Right atrium auricular region (tissue), 2 donors: ENCODE results near the gene RPUSD1. TPM values are rescaled to one million over a fixed set of nuclear protein-coding genes. Genes with fewer than 3 reads are reported as not detected.

Experiments
- DNase-seq: peaks from one replicate; pipeline ENCODE4 v3.0.0-alpha.2; 2019; ENCODE audit warnings: low spot score
- H3K27ac ChIP-seq, 2 donors: fragments of 200-600 bp; sonication (generic); 1 replicate in 1 of 2; 2 replicates in 1 of 2; pipeline ENCODE4 v1.5.1; 2016 to 2019
- H3K27me3 ChIP-seq, 2 donors: fragments of 200-600 bp; sonication (generic); one replicate each; pipeline versions ENCODE4 v1.5.1 to v1.6.0; 2017 to 2019
- H3K36me3 ChIP-seq: fragments of 200-600 bp; sonication (generic); one replicate; pipeline ENCODE4 v1.5.1; 2016
- H3K4me1 ChIP-seq, 2 donors: fragments of 200-600 bp; sonication (generic); one replicate each; pipeline versions ENCODE4 v1.5.1 to v1.6.0; 2017 to 2019
- H3K4me3 ChIP-seq, 2 donors: fragments of 200-600 bp; sonication (generic); 1 replicate in 1 of 2; 2 replicates in 1 of 2; pipeline ENCODE4 v1.5.1; 2017 to 2019; ENCODE audit warnings: mild to moderate bottlenecking in 1 of 2, moderate library complexity in 1 of 2
- H3K9me3 ChIP-seq, 2 donors: fragments of 200-600 bp; sonication (generic); one replicate each; pipeline ENCODE4 v1.5.1; 2019
- total RNA-seq, 2 donors: library from RNA; depleted of rRNA; stranded (reverse); fragments of >200 nt; gene quantifications; one replicate each; pipeline ENCODE4 v1.1.0, GENCODE V29; 2016
- TF ChIP-seq, protein P1 (sequence below), 2 donors: fragments of 200-600 bp; sonication (generic); IDR thresholded peaks; one replicate each; pipeline ENCODE4 v1.5.1; 2019; ENCODE audit warnings: antibody characterized with exemption in 2 of 2

Gene RPUSD1
- total RNA-seq, 2 donors from 2014 or later, result 11.4 to 13.2 TPM

DNA sequence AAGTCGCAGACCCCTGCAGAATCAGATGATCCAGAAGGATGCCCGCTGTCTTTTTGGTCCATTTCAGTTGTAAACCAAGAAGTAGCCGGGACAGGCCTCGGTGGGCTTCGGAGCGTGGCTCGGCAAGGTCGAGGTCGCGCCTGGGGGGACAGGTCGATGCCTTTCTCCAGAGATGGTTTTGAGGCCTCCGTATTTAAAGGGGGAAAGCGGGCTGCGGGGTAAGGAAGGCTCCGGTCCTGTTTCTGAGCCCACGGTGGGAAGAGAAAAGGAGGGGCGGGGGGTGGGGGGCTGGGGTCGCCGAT is 19.9 kb upstream of the RPUSD1 start:
- Histone ChIP-seq H3K9me3 (no peaks in the 10 kb centered on the region), H3K27ac (peak overlapping the region; percentile 90 to 92), H3K4me1 (peaks cover 0 to 24% of the 10 kb centered on the region in 2 donors), H3K4me3 (peak overlapping the region; percentile 77 to 92), H3K27me3 (no peaks in the 10 kb centered on the region), H3K36me3 (no peaks in the 10 kb centered on the region)
- TF ChIP-seq, protein P1, sequence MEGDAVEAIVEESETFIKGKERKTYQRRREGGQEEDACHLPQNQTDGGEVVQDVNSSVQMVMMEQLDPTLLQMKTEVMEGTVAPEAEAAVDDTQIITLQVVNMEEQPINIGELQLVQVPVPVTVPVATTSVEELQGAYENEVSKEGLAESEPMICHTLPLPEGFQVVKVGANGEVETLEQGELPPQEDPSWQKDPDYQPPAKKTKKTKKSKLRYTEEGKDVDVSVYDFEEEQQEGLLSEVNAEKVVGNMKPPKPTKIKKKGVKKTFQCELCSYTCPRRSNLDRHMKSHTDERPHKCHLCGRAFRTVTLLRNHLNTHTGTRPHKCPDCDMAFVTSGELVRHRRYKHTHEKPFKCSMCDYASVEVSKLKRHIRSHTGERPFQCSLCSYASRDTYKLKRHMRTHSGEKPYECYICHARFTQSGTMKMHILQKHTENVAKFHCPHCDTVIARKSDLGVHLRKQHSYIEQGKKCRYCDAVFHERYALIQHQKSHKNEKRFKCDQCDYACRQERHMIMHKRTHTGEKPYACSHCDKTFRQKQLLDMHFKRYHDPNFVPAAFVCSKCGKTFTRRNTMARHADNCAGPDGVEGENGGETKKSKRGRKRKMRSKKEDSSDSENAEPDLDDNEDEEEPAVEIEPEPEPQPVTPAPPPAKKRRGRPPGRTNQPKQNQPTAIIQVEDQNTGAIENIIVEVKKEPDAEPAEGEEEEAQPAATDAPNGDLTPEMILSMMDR (IDR thresholded peaks at IDR 0.05), result no peak
- DNase-seq, result no peak

DNA sequence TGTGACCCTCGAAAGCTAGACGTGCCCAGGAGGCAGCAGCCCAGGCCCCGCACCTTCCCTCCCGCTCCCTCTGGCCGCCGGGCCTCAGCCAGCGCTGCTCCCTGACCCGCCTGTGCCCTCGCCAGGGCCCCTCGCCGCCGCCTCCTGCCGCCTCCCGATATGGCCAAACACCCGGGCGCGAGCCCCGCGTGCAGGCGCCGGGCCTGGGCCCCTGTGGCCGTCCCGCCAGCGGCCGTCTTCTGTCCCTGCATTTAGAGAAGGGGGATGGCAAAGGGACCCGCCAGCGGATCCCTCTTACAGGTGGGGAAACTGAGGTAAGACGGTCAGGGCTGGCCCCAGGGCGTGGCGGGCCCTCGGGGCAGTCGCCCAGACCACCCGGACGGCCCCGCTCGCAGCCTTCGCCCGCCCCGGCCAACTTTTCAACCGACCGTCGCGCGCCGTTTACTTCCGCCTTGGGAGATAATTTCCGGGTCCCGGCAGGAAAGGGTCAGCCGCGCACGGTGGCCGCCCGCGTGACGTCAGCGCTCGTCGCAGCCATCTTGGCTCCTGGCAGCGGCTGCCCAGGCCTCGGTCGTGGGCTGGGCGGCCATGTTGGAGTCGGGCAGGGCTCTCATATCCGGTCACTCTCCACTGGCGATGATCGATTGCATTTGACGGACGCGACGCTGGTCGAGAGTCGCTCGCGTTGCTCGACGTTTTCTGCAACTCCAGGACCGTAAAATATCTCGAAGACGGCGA is 19.3 kb upstream of the RPUSD1 start:
- H3K9me3 ChIP-seq, result no peaks in the 10 kb centered on the region
- H3K36me3 ChIP-seq, result no peaks in the 10 kb centered on the region
- peak; percentile 95 for DNase-seq
- H3K27ac ChIP-seq, result peak overlapping the region; percentile 90 to 92
- H3K4me1 ChIP-seq, result peaks cover 0 to 24% of the 10 kb centered on the region in 2 donors
- TF ChIP-seq, protein P1 (IDR thresholded peaks at IDR 0.05), result no peak
- H3K27me3 ChIP-seq, result no peaks in the 10 kb centered on the region
- H3K4me3 ChIP-seq, result peak overlapping the region; percentile 77 to 92

DNA sequence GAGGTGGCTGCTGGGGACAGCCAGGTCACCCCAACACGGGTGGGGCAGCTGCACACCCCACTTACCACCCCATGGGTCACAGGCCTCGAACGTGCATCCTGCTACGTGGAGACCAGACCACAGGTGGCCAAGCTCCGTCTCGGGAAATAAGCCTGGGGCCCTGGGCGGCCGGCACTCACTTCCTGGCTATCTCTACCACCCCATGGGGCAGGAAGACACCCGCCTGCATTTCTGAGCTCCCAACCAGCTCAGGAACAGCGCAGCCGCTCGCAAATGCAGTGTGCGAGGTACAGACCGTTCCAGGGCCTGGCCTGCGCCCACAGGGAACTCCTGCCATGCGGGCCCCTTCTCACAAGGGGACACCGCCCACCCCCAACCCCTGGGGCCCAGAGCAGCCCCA is 17.3 kb upstream of the RPUSD1 start:
- no peak overlapping the region for H3K4me3 ChIP-seq
- H3K27me3 ChIP-seq, result peaks cover 0 to 12% of the 10 kb centered on the region in 2 donors
- TF ChIP-seq, protein P1 (IDR thresholded peaks at IDR 0.05), result no peak
- H3K4me1 ChIP-seq, result peaks cover 0 to 24% of the 10 kb centered on the region in 2 donors
- no peak for DNase-seq
- no peaks in the 10 kb centered on the region for H3K36me3 ChIP-seq
- no peak overlapping the region for H3K27ac ChIP-seq
- no peaks in the 10 kb centered on the region for H3K9me3 ChIP-seq

DNA sequence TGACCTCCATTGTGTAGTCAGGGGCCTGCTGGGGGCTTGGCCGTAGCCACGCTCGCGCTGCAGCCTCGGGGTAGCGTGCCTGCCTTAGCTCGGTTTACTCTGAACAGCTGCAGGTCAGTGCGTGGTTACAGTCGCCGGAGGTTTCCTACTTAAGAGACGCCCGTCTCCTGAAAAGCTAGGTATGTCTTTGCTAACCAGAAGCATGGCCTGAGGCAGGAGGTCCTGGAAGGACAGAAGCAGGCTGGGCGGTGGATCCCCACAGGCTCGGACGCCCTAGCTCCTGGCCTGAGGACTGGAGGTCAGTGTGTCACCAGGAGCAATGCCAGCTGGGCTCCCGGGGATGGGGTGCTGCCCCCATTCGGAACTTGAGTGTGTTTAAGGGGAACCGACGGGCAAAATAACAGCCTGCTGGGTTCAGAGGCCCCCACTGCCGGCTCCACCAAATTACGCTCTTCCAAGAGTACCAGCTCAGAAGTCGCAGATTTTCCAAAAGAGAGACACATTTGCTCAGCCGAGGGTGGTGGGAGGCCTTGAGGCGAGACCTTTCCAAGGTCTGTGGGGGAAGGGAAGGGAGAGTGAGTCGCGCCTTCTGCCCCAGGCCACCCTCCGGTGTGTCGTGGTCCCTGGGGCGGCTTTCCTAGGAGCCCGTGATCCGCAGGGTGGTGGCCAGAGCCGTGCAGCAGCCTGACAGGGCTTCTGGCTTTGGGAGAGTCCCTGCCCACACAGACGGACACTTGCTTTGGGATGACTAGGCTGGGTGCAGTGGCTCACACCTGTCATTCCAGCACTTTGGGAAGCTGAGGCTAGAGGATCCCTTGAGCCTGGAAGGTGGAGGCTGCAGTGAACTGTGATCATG is 16.2 kb upstream of the RPUSD1 start:
- Histone ChIP-seq H3K27me3 (peaks cover 4 to 21% of the 10 kb centered on the region in 2 donors), H3K4me1 (peaks cover 0 to 24% of the 10 kb centered on the region in 2 donors)
- TF ChIP-seq, protein P1 (IDR thresholded peaks at IDR 0.05), result no peak

DNA sequence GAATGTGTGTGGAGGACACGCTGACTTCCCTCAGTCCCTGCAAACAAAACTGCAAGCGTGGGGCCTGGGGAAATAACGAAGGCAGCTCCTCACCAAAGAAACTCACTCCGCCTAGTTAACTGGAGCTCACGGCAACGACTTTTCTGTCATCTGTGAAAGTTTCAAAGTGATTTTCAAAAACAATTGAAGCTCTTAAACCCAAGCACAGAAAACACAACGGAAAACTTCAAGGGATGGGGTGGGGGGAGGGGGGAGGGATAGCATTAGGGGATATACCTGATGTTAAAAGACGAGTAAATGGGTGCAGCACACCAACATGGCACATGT is 15.5 kb upstream of the RPUSD1 start:
- no peak for DNase-seq
- TF ChIP-seq, protein P1 (IDR thresholded peaks at IDR 0.05), result no peak
- peaks cover 4 to 21% of the 10 kb centered on the region in 2 donors for H3K27me3 ChIP-seq
- peaks cover 0 to 24% of the 10 kb centered on the region in 2 donors for H3K4me1 ChIP-seq
- H3K36me3 ChIP-seq, result no peaks in the 10 kb centered on the region
- H3K4me3 ChIP-seq, result no peak overlapping the region
- H3K27ac ChIP-seq, result no peak overlapping the region
- no peaks in the 10 kb centered on the region for H3K9me3 ChIP-seq

More for the DNA sequence above, 16.2 kb upstream of the RPUSD1 start:
- H3K9me3 ChIP-seq, result no peaks in the 10 kb centered on the region
- no peak for DNase-seq
- no peaks in the 10 kb centered on the region for H3K36me3 ChIP-seq
- H3K27ac ChIP-seq, result no peak overlapping the region
- no peak overlapping the region for H3K4me3 ChIP-seq
